Activated naive CD4-positive, alpha-beta T cell treated with anti-CD3 and anti-CD28 coated beads, Interleukin-2, amount 10 ng/mL, durations not matched to agents 7 days and 5 days (primary cell): ENCODE data around the gene CCDC88B.

ENCODE experiments used
- CTCF ChIA-PET: fragments of 350-600 bp; sonication (Branson Sonifier 250); formaldehyde crosslinking; loops from one replicate; lab custom pipeline; 2021; ENCODE audit warnings: antibody characterized with exemption; lab: Charles Lee
- DNase-seq: peaks from one replicate; pipeline ENCODE4 v3.0.0-alpha.2; 2020
- H3K27ac Mint-ChIP-seq: one replicate; pipeline ENCODE4 v1.8.0; 2021; ENCODE audit warnings: mild to moderate bottlenecking, moderate library complexity, mixed read lengths
- H3K27me3 Mint-ChIP-seq: one replicate; pipeline ENCODE4 v1.8.0; 2021; ENCODE audit warnings: mild to moderate bottlenecking, mixed read lengths
- H3K36me3 Mint-ChIP-seq: one replicate; pipeline ENCODE4 v1.8.0; 2021; ENCODE audit warnings: mixed read lengths
- H3K4me1 Mint-ChIP-seq: one replicate; pipeline ENCODE4 v1.8.0; 2021; ENCODE audit warnings: mixed read lengths
- H3K4me3 Mint-ChIP-seq: one replicate; pipeline ENCODE4 v1.8.0; 2021; ENCODE audit warnings: mild to moderate bottlenecking, moderate library complexity, mixed read lengths
- H3K9me3 Mint-ChIP-seq: one replicate; pipeline ENCODE4 v1.8.0; 2021; ENCODE audit warnings: mixed read lengths

Gene CCDC88B

DNA sequence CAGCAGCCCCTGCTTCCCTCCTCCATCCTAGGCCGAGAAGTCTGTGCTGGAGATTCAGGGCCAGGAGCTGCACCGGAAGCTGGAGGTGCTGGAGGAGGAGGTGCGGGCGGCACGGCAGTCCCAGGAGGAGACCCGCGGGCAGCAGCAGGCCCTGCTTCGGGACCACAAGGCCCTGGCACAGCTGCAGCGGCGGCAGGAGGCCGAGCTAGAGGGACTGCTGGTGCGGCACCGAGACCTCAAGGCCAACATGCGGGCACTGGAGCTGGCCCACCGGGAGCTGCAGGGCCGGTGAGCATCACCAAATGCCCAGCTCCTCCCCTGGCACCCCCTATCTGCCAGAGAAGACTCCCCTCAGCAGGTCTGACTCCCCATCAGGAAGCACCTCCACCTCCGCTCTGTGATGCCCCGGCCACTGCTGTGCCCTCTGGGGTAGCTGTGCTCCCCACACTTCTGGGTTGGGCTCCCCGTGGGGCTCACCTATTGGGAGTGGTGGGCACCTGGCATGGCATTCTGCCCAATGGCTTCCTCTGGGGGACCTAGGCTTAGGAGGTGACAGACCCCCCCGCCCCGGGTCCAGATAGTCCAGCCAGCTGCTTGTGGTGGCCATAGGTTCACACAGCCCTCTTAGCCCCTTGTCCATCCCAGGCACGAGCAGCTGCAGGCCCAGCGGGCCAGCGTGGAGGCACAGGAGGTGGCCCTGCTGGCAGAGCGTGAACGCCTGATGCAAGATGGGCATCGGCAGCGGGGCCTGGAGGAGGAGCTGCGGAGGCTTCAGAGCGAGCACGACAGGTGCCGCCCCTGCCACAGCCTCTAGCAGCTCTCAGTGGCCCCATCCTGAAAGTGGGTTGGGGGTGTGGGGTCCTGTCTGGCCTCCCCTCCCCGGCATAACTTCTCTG lies 12.3 kb downstream of the CCDC88B start:
- H3K9me3 Mint-ChIP-seq = no peaks in the 10 kb centered on the region
- no peaks in the 10 kb centered on the region for H3K27me3 Mint-ChIP-seq
- peaks cover 9% of the 10 kb centered on the region for H3K4me1 Mint-ChIP-seq
- peaks cover 10% of the 10 kb centered on the region for H3K36me3 Mint-ChIP-seq
- no peak overlapping the region for H3K4me3 Mint-ChIP-seq
- no peak for DNase-seq
- CTCF ChIA-PET = interaction anchor here (0.6 to 6.6 kb wide), 3 partner anchors 11 to 182 kb away, joined by 4 to 42 read pairs (median 24); partner anchors contain the start of genes CCDC88B, PRDX5 and TRMT112
- no peak overlapping the region for H3K27ac Mint-ChIP-seq

DNA sequence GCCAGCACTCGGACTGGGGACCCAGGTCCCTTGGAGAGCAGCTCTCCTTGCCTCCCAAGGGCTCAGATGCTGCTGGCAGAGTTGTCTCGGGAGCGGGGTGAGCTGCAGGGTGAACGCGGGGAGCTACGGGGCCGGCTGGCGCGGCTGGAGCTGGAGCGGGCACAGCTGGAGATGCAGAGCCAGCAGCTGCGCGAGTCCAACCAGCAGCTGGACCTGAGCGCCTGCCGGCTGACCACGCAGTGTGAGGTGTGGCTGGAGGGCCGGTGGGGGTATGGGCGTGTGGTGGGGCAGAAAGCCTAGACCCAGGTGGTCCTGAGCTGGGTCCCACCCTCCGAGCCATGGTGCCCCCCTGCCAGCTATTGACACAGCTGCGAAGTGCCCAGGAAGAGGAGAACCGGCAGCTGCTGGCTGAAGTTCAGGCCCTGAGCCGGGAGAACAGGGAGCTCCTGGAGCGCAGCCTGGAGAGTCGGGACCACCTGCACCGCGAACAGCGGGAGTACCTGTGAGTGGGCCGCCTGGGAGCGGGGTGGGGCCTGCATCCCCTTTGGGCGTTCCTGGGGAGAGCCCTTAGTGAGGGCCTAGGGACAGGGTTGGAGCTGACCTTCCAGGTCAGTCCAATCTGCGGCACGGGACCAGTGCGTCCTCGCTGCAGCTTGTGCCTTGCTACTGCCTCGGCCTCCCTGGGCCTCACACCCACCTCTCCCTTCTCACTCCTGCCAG lies 13.2 kb downstream of the CCDC88B start:
- H3K27me3 Mint-ChIP-seq = no peaks in the 10 kb centered on the region
- H3K4me1 Mint-ChIP-seq = peaks cover 15% of the 10 kb centered on the region
- H3K4me3 Mint-ChIP-seq = no peak overlapping the region
- CTCF ChIA-PET = interaction anchor here (0.6 to 6.6 kb wide), 5 partner anchors 12 to 183 kb away, joined by 4 to 42 read pairs (median 22); partner anchors contain the start of genes CCDC88B, ESRRA, PRDX5 and TRMT112
- no peaks in the 10 kb centered on the region for H3K9me3 Mint-ChIP-seq
- DNase-seq = no peak
- H3K36me3 Mint-ChIP-seq = peaks cover 10% of the 10 kb centered on the region
- no peak overlapping the region for H3K27ac Mint-ChIP-seq

DNA sequence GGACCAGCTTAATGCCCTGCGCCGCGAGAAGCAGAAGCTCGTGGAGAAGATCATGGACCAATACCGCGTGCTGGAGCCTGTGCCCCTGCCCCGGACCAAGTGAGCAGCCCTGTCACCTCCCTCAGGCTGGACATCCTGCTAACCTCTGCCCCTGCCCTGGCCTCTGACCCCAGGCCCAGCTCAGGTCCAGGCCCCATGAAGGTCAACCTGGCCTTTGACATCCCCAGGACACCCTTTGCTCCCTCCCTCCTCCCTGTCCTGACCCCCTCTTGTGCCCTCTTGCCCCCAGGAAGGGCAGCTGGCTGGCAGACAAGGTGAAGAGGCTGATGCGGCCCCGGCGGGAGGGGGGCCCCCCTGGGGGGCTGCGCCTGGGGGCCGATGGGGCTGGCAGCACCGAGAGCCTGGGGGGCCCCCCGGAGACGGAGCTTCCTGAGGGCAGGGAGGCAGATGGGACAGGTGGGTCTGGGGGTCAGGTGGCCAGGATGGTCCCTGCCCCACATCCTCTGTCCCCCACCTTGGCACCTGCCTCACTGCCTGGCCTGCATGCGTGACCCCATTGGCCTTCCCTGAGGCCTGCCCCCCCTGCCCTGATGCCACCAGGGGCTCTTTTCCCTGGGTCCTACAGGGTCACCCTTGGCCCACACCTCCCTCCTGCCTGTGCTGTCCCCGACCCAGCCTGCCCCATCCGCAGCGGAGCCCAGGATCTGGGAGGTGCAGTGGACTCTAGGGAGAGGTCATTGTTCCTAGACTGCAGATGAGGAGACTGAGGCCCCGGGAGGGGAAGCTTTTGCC lies 13.9 kb downstream of the CCDC88B start:
- Mint-ChIP-seq H3K9me3 (no peaks in the 10 kb centered on the region), H3K27me3 (no peaks in the 10 kb centered on the region), H3K4me1 (peaks cover 17% of the 10 kb centered on the region), H3K36me3 (peaks cover 8% of the 10 kb centered on the region), H3K4me3 (no peak overlapping the region), H3K27ac (no peak overlapping the region)
- DNase-seq = no peak
- CTCF ChIA-PET = interaction anchor here (1.0 to 6.6 kb wide), 7 partner anchors 13 to 50 kb away, joined by 3 to 42 read pairs (median 9); partner anchors contain the start of genes CCDC88B, ESRRA, PRDX5 and TRMT112

DNA sequence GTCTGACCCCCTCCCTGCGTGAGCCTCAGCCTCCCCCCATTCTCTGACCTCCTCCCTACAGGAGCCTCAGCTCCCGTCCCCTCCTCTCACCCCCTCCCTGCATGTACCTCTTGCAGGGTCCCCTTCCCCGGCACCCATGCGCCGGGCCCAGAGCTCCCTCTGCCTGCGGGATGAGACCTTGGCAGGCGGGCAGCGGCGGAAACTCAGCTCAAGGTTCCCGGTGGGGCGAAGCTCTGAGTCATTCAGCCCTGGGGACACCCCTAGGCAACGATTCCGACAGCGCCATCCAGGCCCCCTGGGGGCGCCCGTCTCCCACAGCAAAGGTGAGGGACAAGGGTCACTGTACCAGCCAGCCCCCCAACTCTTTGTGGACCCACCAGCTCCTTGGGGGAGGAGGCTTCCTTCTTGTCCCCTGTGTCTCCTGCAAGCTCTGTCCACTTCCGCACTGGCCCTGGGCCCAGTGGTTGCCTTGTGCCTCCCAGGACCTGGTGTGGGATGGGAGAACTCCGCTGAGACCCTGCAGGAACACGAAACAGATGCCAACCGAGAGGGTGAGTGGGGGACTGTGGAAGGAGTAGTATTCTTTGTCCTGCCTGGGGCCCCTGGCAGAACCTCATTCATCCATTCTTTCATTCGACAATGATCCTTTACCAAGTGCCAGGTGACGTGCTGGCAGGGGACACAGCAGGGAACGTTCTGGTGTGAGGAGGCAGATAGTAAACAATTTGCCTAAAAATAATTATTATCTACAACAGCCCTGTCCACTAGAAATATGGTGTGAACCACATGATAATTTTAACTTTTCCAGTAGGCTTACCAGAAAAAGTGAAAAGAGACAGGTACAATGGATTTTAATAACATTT lies 15.3 kb downstream of the CCDC88B start:
- peak; percentile 55 for DNase-seq
- CTCF ChIA-PET = interaction anchor here (1.0 to 6.6 kb wide), 12 partner anchors 10 to 151 kb away, joined by 3 to 42 read pairs (median 6); partner anchors contain the start of genes CCDC88B, ESRRA, PRDX5 and TRMT112
- H3K4me1 Mint-ChIP-seq = peaks cover 27% of the 10 kb centered on the region
- H3K9me3 Mint-ChIP-seq = no peaks in the 10 kb centered on the region
- H3K27ac Mint-ChIP-seq = no peak overlapping the region
- H3K27me3 Mint-ChIP-seq = no peaks in the 10 kb centered on the region
- H3K4me3 Mint-ChIP-seq = no peak overlapping the region
- H3K36me3 Mint-ChIP-seq = peaks cover 15% of the 10 kb centered on the region

DNA sequence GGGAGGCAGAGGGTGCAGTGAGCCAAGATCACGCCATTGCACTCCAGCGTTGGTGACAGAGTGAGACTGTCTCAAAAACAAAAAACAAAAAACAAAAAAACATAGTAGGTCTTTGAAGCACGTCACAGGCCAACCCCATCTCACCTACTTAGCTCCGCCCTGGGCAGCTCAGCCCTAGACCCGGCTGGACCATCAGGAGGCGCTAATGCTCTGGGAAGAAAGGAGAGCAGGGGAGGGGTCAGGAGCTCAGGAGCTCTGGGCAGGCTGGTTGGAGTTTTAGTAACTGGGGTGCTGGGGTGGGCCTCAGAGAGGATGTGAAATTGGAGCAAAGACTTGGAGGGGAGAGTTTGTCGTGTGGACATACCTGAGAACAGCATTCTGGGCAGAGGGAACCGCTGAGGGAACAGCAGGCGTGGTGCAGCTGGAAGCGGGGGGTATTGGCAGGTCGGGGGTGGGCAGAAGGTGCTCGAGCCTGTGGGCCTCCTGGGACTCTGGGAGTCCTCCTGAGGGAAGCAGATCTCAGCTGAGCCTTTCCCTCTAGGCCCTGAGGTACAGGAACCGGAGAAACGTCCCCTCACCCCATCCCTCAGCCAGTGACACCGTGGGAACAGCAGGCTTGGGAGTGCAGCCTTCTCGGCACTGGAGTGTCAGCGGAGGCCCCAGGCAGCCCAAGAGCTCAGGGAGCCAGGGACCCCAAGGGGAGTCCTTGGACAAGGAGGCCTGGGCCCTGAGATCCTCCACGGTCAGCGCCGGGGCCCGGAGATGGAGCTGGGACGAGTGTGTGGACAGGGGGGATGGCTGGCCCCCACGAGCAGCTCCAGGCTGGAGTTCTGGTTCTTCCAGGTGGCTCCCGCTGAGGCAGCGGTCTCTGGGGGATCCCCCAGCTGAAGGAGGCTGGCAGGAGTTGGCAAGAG lies 16.8 kb downstream of the CCDC88B start:
- H3K27ac Mint-ChIP-seq = peak overlapping the region; percentile 55
- peaks cover 36% of the 10 kb centered on the region for H3K4me1 Mint-ChIP-seq
- CTCF ChIA-PET = interaction anchor here (1.3 to 6.6 kb wide), 10 partner anchors 11 to 153 kb away, joined by 3 to 42 read pairs (median 8); partner anchors contain the start of genes CCDC88B, ESRRA and PRDX5
- no peaks in the 10 kb centered on the region for H3K27me3 Mint-ChIP-seq
- DNase-seq = peak; percentile 57
- H3K9me3 Mint-ChIP-seq = no peaks in the 10 kb centered on the region
- peaks cover 20% of the 10 kb centered on the region for H3K36me3 Mint-ChIP-seq
- H3K4me3 Mint-ChIP-seq = peak overlapping the region; percentile 69

DNA sequence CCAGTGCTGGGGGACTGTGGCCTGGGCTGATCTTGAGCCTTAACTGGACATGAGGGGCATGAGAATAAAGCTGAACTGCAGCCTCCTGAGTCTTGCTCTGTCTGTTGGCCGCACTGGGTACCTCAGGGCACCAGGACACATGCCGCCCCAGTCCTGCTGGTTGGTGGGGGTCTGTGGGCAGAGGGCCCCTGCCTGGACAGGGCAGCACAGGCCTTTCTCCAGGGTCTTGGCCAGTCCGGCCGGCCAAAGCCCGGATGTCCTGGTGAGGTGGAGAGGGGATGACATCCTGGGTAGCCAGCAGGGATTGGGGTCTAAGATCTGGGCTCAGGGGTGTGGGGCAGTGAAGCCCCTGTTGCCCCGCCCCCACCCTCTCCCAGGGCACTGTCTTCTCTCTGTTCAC lies 17.4 kb downstream of the CCDC88B start:
- no peaks in the 10 kb centered on the region for H3K27me3 Mint-ChIP-seq
- H3K36me3 Mint-ChIP-seq = peaks cover 27% of the 10 kb centered on the region
- peak overlapping the region; percentile 76 for H3K27ac Mint-ChIP-seq
- no peak for DNase-seq
- H3K4me3 Mint-ChIP-seq = no peak overlapping the region
- peaks cover 39% of the 10 kb centered on the region for H3K4me1 Mint-ChIP-seq
- CTCF ChIA-PET = interaction anchor here (1.6 to 6.6 kb wide), 5 partner anchors 16 to 152 kb away, joined by 4 to 42 read pairs (median 9); partner anchors contain the start of genes CCDC88B, ESRRA and PRDX5
- H3K9me3 Mint-ChIP-seq = no peaks in the 10 kb centered on the region

DNA sequence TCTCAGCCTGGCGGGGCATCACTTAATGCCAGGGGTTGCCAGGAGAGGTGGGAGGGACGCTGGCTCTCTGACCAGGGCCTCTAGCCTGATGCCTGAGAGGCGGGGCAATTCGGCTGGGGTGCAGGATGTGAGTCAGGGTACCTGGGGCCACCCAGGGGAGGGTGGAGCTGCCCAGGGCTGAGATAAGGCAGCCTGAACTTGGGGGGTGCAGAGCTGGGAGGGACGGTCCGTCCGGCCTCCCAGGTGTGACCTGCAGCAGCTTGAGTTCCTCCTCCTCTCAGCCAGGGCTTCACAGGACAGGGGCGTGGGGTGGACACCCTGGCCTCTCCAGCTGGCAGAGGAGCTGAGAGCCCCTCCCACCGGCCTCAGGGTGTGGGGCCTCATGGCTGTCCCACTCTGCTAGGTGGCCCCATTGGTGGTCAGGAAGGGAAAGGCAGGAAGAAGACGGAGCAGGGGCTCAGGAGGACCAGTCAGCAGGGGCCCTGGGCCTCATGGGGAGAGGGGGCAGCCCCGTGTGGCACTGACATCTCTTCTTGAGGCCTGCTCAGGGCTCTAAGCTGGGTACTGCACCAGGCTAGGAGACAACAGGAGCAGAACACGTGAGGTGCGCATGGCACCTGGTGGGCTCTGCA lies 18.0 kb downstream of the CCDC88B start:
- H3K36me3 Mint-ChIP-seq = peaks cover 28% of the 10 kb centered on the region
- no peaks in the 10 kb centered on the region for H3K9me3 Mint-ChIP-seq
- H3K4me1 Mint-ChIP-seq = peaks cover 39% of the 10 kb centered on the region
- peak overlapping the region; percentile 76 for H3K27ac Mint-ChIP-seq
- peak; percentile 58 for DNase-seq
- no peaks in the 10 kb centered on the region for H3K27me3 Mint-ChIP-seq
- CTCF ChIA-PET = interaction anchor here (1.6 to 6.6 kb wide), 4 partner anchors 17 to 293 kb away, joined by 4 to 42 read pairs (median 14); partner anchors contain the start of gene CCDC88B
- peak overlapping the region; percentile 69 for H3K4me3 Mint-ChIP-seq

DNA sequence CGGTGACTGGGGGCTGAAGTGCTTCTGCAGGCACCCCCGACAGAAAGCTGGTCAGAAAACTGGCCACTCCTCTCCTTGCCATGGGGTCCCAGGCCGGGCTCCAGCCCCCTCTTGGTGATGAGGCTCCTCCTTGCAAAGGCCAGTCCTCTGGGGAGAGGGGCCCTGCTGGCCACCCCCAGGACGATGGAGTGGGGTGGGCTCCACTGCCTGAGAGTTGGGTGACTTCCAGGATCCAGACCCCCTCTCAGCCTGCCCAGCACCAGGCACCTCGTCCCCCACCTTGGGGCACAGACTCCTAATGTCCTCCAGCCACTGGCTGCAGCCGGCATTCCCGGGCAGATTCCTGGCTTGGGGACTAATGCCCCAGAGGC lies 18.5 kb downstream of the CCDC88B start:
- H3K36me3 Mint-ChIP-seq = peaks cover 31% of the 10 kb centered on the region

DNA sequence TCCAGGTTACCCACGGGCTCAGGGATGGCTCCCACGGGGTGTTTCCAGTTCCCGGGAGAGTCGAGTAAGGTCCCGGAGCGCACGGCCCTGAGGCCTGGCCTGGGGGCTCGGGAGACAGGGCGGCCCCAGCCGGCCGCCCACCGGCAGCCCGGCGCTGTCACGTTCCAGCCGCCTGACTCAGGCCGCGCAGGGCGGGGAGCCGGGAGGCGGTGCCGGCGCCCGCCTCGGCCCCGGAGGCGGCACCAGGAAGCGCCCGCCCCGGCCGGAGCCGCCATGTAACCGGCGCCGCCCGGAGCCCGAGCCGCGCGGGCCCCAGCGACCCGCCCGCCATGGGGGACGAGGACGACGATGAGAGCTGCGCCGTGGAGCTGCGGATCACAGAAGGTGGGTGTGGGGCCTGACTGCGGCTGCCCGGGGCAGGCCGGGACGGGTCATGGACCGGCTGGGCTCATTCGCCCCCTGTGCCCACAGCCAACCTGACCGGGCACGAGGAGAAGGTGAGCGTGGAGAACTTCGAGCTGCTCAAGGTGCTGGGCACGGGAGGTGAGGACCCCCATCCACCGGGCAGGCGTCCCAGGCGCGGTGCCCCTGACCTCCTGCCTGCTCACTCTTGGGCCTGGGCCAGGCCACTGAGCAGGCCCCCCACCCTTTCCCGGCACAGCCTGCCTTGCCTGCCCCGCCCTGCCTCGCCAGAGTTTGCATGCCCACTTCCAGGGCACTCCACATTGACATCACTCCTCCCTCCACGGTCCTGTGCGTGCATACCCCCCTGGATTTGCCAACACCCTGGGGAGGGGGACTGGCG lies 19.1 kb downstream of the CCDC88B start, which contains the start of gene RPS6KA4:
TSS of gene RPS6KA4 (plus strand) at position 256 of the 805 bp plus-strand sequence. CDS start at position 330, 74 bp downstream.
- Mint-ChIP-seq H3K36me3 (peaks cover 34% of the 10 kb centered on the region), H3K4me1 (peaks cover 39% of the 10 kb centered on the region), H3K27ac (peak within 1 kb of the TSS; percentile 85), H3K27me3 (no peaks in the 10 kb centered on the region), H3K9me3 (no peaks in the 10 kb centered on the region), H3K4me3 (peak within 1 kb of the TSS; percentile 89)
- DNase-seq = peak; percentile 68
- CTCF ChIA-PET = interaction anchor here (0.8 to 4.0 kb wide), 7 partner anchors 13 to 295 kb away, joined by 3 to 22 read pairs (median 4); partner anchors contain the start of genes PRDX5 and TRMT112

More for the DNA sequence above, 18.5 kb downstream of the CCDC88B start:
- peaks cover 39% of the 10 kb centered on the region for H3K4me1 Mint-ChIP-seq
- H3K27ac Mint-ChIP-seq = peak overlapping the region; percentile 76
- H3K27me3 Mint-ChIP-seq = no peaks in the 10 kb centered on the region
- H3K9me3 Mint-ChIP-seq = no peaks in the 10 kb centered on the region
- DNase-seq = no peak
- peak overlapping the region; percentile 69 for H3K4me3 Mint-ChIP-seq
- CTCF ChIA-PET = interaction anchor here (1.8 to 4.0 kb wide), 2 partner anchors 27 to 293 kb away, joined by 4 to 22 read pairs; no protein-coding TSS in a partner anchor

DNA sequence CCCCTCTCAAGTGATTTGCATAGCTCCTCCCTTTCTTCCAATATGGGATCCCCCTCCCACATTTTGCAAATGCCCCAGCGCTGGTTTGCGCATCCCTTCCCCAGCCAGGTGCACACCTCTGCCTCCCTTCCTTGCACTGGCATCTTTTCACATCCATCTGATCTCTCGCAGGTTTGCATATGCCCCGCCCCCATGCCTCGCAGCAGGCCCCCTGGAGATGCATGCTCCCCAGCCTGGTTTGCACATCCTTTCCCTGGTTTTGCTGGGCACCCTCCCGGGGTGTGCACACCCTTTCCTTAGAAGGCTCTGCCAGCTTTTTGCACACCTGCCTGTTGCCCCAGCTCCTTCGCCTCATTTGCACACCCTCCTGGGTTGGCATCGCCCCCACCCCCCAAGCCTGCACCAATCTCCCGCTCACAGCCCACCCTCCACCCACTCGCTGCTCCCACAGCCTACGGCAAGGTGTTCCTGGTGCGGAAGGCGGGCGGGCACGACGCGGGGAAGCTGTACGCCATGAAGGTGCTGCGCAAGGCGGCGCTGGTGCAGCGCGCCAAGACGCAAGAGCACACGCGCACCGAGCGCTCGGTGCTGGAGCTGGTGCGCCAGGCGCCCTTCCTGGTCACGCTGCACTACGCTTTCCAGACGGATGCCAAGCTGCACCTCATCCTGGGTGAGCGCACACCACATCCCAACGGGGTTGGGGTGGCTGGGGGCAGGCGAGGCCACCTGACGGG lies 19.9 kb downstream of the CCDC88B start:
- CTCF ChIA-PET = interaction anchor here (0.8 to 4.0 kb wide), 8 partner anchors 13 to 295 kb away, joined by 3 to 22 read pairs (median 4); partner anchors contain the start of genes PRDX5 and TRMT112
- Mint-ChIP-seq H3K4me1 (peaks cover 39% of the 10 kb centered on the region), H3K36me3 (peaks cover 38% of the 10 kb centered on the region), H3K4me3 (peak overlapping the region; percentile 89), H3K27me3 (no peaks in the 10 kb centered on the region), H3K9me3 (no peaks in the 10 kb centered on the region), H3K27ac (peak overlapping the region; percentile 85)
- peak; percentile 59 for DNase-seq
